Hippocampal formation (tissue), 2 donors: ENCODE results near the gene TPSAB1.
"Not testable (repeated sequence)": the region's sequence is repeated elsewhere in the genome, so short reads cannot be mapped to it uniquely, and the experiment has no call there.

Experiments
- DNase-seq, 2 donors: peaks; one replicate each; lab custom pipeline; 2025; lab: John Stamatoyannopoulos, UW

Gene TPSAB1

GRCh38 chr16:1223355-1224214, 16.9 kb upstream of the TPSAB1 start:
- no peak for DNase-seq

GRCh38 chr16:1224558-1224957, 15.9 kb upstream of the TPSAB1 start:
- no peak for DNase-seq

- DNase-seq = no peak
Measured at GRCh38 chr16:1225051-1225451, 15.5 kb upstream of the TPSAB1 start, which contains the start of gene TPSG1. TSS of gene TPSG1 (minus strand) at chr16:1225268. CDS start at chr16:1225252, 16 bp downstream.

- DNase-seq = not testable (repeated sequence)
Measured at GRCh38 chr16:1225728-1226311, 14.7 kb upstream of the TPSAB1 start.

GRCh38 chr16:1226692-1227091, 13.8 kb upstream of the TPSAB1 start:
- not testable (repeated sequence) for DNase-seq

GRCh38 chr16:1228227-1228626, 12.3 kb upstream of the TPSAB1 start:
- not testable (repeated sequence) for DNase-seq

- not testable (repeated sequence) for DNase-seq
Measured at GRCh38 chr16:1229476-1229875, 11.0 kb upstream of the TPSAB1 start.

- not testable (repeated sequence) for DNase-seq
Measured at GRCh38 chr16:1230084-1230470, 10.4 kb upstream of the TPSAB1 start, which contains the start of gene TPSB2. TSS of gene TPSB2 (minus strand) at chr16:1230184. CDS start at chr16:1229951, 233 bp downstream.

- not testable (repeated sequence) for DNase-seq
Measured at GRCh38 chr16:1230471-1231212, 9.9 kb upstream of the TPSAB1 start.

- DNase-seq = not testable (repeated sequence)
Measured at GRCh38 chr16:1231301-1231700, 9.2 kb upstream of the TPSAB1 start.

- not testable (repeated sequence) for DNase-seq
Measured at GRCh38 chr16:1232049-1232748, 8.3 kb upstream of the TPSAB1 start.

GRCh38 chr16:1236659-1237058, 3.8 kb upstream of the TPSAB1 start:
- DNase-seq = not testable (repeated sequence)

- no peak for DNase-seq
Measured at GRCh38 chr16:1237990-1238389, 2.5 kb upstream of the TPSAB1 start.

GRCh38 chr16:1238909-1239308, 1.6 kb upstream of the TPSAB1 start:
- not testable (repeated sequence) for DNase-seq

GRCh38 chr16:1239575-1239974, 930 bp upstream of the TPSAB1 start:
- not testable (repeated sequence) for DNase-seq

- not testable (repeated sequence) for DNase-seq
Measured at GRCh38 chr16:1241081-1241480, 576 bp downstream of the TPSAB1 start.

GRCh38 chr16:1243363-1243762, 2.9 kb downstream of the TPSAB1 start:
- DNase-seq = not testable (repeated sequence)

GRCh38 chr16:1243907-1244850, 3.7 kb downstream of the TPSAB1 start:
- DNase-seq = not testable (repeated sequence)

GRCh38 chr16:1244881-1245280, 4.4 kb downstream of the TPSAB1 start:
- DNase-seq = no peak

GRCh38 chr16:1245452-1246020, 5.0 kb downstream of the TPSAB1 start:
- no peak for DNase-seq
